ENCODE measurements around the gene AFF3.

DNA sequence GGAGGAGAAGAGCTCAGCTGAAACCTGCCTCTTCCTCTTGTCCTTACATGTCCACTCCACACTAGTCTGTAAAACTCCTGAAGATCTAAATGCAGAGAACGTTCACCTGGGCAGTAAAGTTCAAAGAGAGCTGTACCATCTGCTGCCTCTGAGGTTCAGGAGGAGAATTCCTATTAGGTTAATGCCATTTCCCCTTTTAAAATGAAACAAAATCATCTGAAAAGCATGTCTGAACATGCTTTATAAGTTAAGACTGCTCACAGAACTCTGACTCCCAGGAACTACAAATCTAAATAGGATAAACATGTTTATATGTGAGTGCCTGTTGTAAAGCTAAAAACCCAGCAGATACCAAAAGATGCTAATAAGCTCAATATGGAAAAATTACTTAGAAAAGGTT is 164.4 kb downstream of the AFF3 start:
- TF ChIP-seq, protein P1, sequence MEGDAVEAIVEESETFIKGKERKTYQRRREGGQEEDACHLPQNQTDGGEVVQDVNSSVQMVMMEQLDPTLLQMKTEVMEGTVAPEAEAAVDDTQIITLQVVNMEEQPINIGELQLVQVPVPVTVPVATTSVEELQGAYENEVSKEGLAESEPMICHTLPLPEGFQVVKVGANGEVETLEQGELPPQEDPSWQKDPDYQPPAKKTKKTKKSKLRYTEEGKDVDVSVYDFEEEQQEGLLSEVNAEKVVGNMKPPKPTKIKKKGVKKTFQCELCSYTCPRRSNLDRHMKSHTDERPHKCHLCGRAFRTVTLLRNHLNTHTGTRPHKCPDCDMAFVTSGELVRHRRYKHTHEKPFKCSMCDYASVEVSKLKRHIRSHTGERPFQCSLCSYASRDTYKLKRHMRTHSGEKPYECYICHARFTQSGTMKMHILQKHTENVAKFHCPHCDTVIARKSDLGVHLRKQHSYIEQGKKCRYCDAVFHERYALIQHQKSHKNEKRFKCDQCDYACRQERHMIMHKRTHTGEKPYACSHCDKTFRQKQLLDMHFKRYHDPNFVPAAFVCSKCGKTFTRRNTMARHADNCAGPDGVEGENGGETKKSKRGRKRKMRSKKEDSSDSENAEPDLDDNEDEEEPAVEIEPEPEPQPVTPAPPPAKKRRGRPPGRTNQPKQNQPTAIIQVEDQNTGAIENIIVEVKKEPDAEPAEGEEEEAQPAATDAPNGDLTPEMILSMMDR (IDR thresholded peaks at IDR 0.05; ENCODE audit: extremely low read depth in 1 of 2, insufficient read depth in 1 of 2, low read depth in 1 of 2, low read length in 2 of 2): no peak
- TF ChIP-seq FOS (IDR thresholded peaks at IDR 0.05; ENCODE audit: borderline replicate concordance, insufficient read depth, low read length) (no peak), EZH2 (IDR thresholded peaks at IDR 0.05; ENCODE audit: borderline replicate concordance, low read depth, low read length, severe bottlenecking) (no peak), POLR2A (IDR thresholded peaks at IDR 0.05; ENCODE audit: low read depth, low read length) (no peak), POLR2AphosphoS5 (IDR thresholded peaks at IDR 0.05; ENCODE audit: insufficient read depth, low read depth, low read length) (no peak), MYC (IDR thresholded peaks at IDR 0.05; ENCODE audit: low read depth, low read length) (no peak)
